ENCODE data around the gene RASEF.
"Not testable (repeated sequence)": the region's sequence is repeated elsewhere in the genome, so short reads cannot be mapped to it uniquely, and the experiment has no call there.

RASEF gene

GRCh38 chr9:83062651-83063527 lies at the start of gene RASEF:
Gene RASEF (minus strand): TSS chr9:83063142. CDS start chr9:83062867, 275 bp downstream.
- TF ChIP-seq CTCF (IDR thresholded peaks at IDR 0.05; ENCODE audit: insufficient read depth, missing control alignments): no peak
- peak; percentile 19 for DNase-seq (ENCODE audit: insufficient read length, low spot score)
- no peak for FAIRE-seq

GRCh38 chr9:83111169-83111568 lies 48.2 kb upstream of the RASEF start:
- no peak for FAIRE-seq
- DNase-seq (ENCODE audit: insufficient read length, low spot score): no peak
- no peak for TF ChIP-seq CTCF (IDR thresholded peaks at IDR 0.05; ENCODE audit: insufficient read depth, missing control alignments)

GRCh38 chr9:83109296-83109695 lies 46.4 kb upstream of the RASEF start:
- no peak for TF ChIP-seq CTCF (IDR thresholded peaks at IDR 0.05; ENCODE audit: insufficient read depth, missing control alignments)
- DNase-seq (ENCODE audit: insufficient read length, low spot score) (no peak), FAIRE-seq (no peak)

- DNase-seq (ENCODE audit: insufficient read length, low spot score) (no peak), FAIRE-seq (no peak)
- TF ChIP-seq CTCF (IDR thresholded peaks at IDR 0.05; ENCODE audit: insufficient read depth, missing control alignments): no peak
Measured at GRCh38 chr9:83108208-83108607, 45.3 kb upstream of the RASEF start.

GRCh38 chr9:83106772-83107171 lies 43.8 kb upstream of the RASEF start:
- no peak for TF ChIP-seq CTCF (IDR thresholded peaks at IDR 0.05; ENCODE audit: insufficient read depth, missing control alignments)
- FAIRE-seq (no peak), DNase-seq (ENCODE audit: insufficient read length, low spot score) (no peak)

- no peak for FAIRE-seq
- DNase-seq (ENCODE audit: insufficient read length, low spot score): no peak
- no peak for TF ChIP-seq CTCF (IDR thresholded peaks at IDR 0.05; ENCODE audit: insufficient read depth, missing control alignments)
Measured at GRCh38 chr9:83106263-83106662, 43.3 kb upstream of the RASEF start.

GRCh38 chr9:83097633-83098032 lies 34.7 kb upstream of the RASEF start:
- FAIRE-seq: no peak
- TF ChIP-seq CTCF (IDR thresholded peaks at IDR 0.05; ENCODE audit: insufficient read depth, missing control alignments): no peak

GRCh38 chr9:83093311-83093710 lies 30.4 kb upstream of the RASEF start:
- not testable (repeated sequence) for DNase-seq (ENCODE audit: insufficient read length, low spot score); FAIRE-seq

More at GRCh38 chr9:83097633-83098032, 34.7 kb upstream of the RASEF start:
- DNase-seq (ENCODE audit: insufficient read length, low spot score): no peak

Data from D721Med (cell line).